NCI-H2196 (cell line): ENCODE data around the gene CAPN14.
A peak's percentile ranks its signal among the peaks of the same experiment; 100 is the strongest.
"Not testable (repeated sequence)": the region's sequence is repeated elsewhere in the genome, so short reads cannot be mapped to it uniquely, and the experiment has no call there.

ENCODE experiments used
- DNase-seq: peaks from one replicate; lab custom pipeline; 2025; ENCODE audit not compliant: unreplicated experiment; lab: John Stamatoyannopoulos, UW

The CAPN14 gene

GRCh38 chr2:31199206-31199605, 18.1 kb downstream of the CAPN14 start:
- no peak for DNase-seq

DNA sequence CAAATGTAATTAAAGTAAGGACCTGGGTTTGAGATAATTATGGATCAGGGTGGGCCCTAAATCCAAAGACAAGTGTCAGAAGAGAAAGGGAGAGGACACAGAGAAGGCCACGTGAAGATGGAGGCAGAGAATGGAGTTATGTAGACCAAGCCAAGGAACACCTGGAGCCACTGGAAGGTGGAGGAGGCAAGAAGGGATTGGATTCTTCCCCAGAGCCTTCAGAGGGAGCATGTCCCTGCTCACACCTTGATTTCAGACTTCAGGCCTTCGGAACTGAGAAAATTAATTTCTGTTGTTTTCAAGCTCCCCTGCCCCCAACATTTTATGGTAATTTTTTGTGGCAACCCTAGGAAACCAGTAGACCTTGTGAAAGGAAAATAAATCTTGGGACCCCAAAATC, 19.6 kb downstream of the CAPN14 start:
- DNase-seq: no peak

- DNase-seq: no peak
Measured at GRCh38 chr2:31197166-31197565, 20.1 kb downstream of the CAPN14 start.

- no peak for DNase-seq
Measured at GRCh38 chr2:31196622-31197021, 20.7 kb downstream of the CAPN14 start.

DNA sequence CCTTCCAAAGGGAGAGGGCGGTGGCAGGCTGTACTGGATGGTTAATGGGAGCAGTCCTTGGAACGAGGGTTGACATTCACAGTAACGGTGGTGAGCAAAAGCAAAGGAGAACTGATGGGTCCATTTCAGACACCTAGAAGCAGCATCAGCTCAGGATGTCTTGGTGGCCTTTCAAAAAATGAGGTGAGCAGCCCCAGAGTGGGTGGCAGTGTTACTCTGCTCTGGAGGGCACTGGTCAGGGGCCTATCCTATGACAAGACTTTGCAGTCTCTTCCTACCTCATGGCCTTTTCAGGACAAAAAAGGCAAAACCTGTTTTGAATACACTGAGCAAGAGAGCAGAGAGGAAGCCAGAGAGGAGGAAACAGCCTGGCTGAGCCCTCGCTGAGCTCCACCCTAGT, 23.5 kb downstream of the CAPN14 start:
- DNase-seq: no peak

- DNase-seq: no peak
Measured at GRCh38 chr2:31192851-31193392, 24.4 kb downstream of the CAPN14 start.

DNA sequence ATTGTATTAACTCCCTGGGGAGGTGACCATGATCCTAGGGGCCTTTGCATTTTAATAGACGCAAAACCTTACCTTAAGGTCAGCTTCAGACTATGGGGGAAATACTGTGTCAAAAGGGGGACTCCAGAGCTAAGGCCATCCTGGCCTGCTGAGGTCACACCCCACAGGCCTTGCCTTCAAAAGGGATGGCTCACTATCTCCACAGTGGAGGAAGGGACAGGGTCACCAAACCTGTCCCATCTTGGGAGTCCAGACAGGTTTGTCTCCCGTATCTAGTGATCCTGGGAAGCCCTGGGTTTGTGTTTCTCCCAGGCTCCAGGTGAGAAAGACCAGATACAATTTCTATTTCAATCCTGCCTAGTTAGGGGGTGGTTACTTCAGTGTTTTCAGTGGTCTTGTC, 24.9 kb downstream of the CAPN14 start:
- DNase-seq: no peak

GRCh38 chr2:31191931-31192330, 25.4 kb downstream of the CAPN14 start:
- no peak for DNase-seq

DNA sequence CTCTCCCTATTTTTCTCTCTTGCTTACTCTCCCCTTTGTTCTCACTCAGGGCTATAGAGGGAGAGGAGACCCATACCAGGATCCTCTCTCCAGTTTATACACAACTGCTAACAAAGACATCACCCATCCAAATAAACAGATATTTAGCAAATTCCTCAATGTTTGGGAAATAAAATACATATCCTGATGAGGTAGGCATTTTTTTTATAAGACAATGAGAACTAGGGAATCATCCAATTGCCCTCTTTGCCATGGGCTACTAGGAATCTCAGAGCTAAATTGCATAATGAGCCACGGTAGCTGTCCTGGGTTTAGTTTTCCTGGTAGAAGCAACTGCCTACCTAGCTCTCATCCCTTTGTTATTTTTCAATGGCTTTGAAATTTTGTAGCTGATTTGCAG, 27.1 kb downstream of the CAPN14 start:
- DNase-seq: no peak

GRCh38 chr2:31189141-31189540, 28.2 kb downstream of the CAPN14 start:
- DNase-seq: no peak

DNA sequence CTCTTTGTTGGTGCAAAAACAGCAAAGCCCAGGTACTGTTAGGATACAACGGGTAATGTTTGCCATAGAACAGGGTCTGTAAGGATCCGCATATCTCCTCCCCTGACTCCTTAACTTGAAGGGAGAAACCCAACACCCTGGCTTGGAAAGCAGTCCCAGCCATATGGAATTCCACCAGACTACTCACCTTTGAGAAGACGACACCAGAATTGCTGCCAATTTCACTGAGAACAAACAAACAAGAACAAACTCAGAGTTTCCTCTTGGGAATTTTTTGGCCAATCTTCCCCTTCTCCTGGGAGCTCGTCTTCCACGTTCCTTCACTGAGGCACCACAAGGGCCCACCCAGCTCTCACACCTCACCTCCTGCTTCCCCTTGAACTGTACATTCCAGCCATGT, 29.2 kb downstream of the CAPN14 start:
- no peak for DNase-seq

GRCh38 chr2:31187166-31187565, 30.1 kb downstream of the CAPN14 start:
- no peak for DNase-seq

DNA sequence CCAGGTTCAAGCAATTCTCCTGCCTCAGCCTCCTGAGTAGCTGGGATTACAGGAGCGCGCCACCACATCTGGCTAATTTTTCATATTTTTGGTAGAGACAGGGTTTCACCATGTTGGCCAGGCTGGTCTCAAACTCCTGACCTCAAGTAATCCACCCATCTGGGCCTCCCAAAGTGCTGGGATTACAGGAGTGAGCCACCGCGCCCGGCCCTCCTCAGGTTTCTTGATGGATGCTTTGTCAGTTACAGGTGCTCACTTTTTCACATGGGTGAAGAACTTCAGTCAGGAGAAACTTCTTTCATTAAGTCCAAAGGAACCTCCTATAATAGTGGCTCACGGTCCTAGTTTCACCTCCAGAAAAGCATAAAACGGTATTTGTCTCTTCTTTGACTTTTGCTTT, 33.3 kb downstream of the CAPN14 start:
- DNase-seq: not testable (repeated sequence)

DNA sequence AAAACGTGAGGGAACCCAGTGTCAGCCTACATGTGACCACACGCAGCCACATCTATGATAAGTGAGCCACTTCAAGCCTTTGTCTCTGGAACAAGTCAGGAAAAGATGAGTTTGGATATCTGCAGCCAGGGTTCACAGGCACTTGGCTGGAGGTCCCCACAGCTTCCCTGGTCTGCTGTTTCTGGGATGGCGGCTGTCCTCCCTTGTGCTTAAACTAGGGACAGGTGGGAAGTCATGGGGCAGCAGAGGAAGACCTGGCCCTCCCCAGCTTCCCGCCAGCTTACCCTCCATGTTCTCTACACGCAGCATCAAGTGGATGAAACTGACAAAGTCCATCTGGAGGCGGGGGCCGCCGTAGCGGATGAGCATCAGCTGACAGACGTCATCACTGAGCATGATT, 40.6 kb downstream of the CAPN14 start:
- no peak for DNase-seq

- DNase-seq: no peak
Measured at GRCh38 chr2:31171142-31171541, 46.2 kb downstream of the CAPN14 start.

DNA sequence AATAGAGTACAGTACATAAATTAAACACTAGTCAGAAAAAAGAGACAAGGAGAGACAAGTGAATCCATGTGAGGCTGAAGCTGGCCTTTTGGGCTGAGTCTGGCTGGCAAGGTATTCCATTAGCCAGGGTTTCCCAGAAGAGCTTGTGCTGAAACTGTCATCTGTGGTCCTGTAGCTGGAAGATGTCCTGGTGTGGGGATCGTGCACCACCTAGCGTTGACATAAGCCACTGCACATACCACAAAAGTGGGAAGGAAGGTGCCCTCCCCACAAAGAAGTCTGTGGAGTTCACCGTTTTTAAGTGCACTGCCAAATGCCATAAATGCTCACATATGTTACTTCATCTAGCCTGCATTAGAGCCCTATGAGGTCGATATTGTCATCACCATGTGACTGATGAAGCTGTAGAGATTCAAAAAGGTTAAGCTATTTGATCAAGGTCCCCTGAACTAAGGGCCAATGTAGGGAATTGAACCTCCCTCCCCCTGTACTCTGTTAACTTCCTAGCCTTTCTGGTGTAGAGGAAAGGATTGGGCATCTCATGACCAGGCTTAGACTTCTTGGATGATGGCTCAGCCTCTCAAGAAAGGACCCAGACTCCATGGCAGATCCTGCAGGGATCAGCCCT, 47.1 kb downstream of the CAPN14 start:
- DNase-seq: peak; percentile 32

DNA sequence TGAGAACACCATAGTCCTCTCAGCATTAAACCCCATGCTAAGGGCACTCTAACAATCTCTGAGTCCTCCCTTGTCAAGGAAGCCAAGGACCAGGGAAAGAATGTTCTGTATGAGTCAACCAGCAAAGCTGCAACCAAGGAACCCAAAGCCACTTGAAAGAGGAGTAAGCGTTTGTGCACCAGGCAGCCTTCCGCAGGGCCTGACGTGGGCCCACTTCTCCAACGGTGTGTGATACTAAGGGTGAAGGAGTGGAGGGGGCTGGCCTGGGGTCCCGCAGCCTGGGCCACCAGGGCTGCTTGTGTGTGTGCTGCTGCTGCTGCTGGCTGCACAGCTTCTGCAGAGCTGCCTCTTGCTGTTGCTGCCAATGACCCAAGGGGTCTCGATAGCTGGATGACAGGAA, 49.0 kb downstream of the CAPN14 start:
- DNase-seq: no peak

DNA sequence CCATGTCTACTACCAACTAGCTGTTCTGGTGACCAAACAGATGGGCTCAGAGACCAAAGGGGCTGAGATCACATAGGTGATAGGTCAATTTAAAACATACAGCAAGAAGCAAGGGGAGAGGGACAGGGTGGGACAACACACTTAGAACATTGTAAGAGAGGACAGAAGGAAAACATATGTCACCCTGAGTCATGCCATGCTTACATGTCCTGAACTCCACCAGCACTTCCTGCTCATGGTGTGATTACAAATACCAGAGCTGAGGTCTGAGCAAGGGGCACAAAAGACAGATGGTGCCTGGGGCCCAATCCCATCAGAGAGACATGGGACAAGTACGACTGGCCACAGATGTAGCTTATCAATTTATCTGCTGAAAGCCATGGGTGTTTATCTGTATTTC, 50.4 kb downstream of the CAPN14 start:
- no peak for DNase-seq

- no peak for DNase-seq
Measured at GRCh38 chr2:31163011-31163539, 54.2 kb downstream of the CAPN14 start.

GRCh38 chr2:31161637-31162036, 55.7 kb downstream of the CAPN14 start:
- no peak for DNase-seq

- no peak for DNase-seq
Measured at GRCh38 chr2:31151501-31151900, 65.8 kb downstream of the CAPN14 start.

DNA sequence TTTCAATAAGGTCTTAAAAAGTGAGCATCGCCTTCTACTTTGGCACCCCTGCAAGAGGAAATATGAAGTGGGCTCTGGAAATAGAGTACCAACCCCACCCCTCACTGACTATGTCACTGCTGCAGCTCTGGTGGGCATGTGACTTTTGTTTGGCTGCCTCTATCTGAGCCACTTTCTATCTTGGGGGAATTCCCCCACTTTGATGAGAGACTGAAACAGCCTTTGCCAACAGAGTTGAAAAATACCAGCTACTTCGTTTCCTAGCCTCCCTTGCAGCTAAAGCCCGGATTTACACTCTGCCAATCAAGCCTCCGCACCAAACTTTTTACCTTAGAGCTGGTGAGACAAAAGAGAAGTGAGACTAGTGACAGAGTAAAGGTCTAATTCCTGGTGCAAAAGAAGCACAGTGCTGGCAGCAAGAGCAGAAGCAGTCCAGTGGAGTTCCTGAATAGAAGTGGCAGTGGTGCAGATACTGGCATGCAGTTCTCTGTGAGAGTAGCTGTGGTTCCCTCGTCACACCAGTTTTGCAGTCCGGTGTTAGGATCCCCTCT, 67.1 kb downstream of the CAPN14 start:
- no peak for DNase-seq

DNA sequence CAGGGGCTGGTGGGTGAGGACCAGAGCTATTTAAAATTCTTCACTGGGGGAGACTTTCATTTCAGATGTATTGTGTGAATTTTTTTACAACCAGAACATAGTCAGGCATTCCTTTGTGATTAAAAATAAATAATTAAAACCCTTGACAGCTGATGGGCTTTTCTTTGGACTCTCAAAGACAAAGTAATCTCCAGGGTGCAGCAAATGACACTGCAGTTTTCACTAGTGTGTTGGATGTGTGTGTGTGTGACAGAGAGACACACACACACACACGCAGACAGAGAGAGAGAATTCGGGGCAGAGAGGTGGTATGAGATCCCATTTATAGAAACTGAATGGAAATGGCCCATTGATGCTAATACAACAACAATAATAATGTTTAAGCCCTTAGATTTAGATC, 68.8 kb downstream of the CAPN14 start:
- no peak for DNase-seq
